HEK293 (cell line): ENCODE measurements around the gene HOXB4.
A peak's percentile ranks its signal among the peaks of the same experiment; 100 is the strongest.

Experiments
- CTCF ChIA-PET: fragments of 350-600 bp; formaldehyde crosslinking; extraction: SDS; loops from one replicate; lab custom pipeline; 2021; ENCODE audit warnings: antibody characterized with exemption; lab: Yijun Ruan, JAX
- POLR2A ChIA-PET: fragments of 300-600 bp; formaldehyde crosslinking; extraction: SDS; loops from one replicate; lab custom pipeline; 2020; ENCODE audit warnings: antibody characterized with exemption, inconsistent platforms; lab: Yijun Ruan, JAX
- H3K27ac ChIP-seq: fragments of 200-500 bp; sonication (Bioruptor generic); 2 replicates; pipeline ENCODE4 v1.5.1; 2014; ENCODE audit warnings: low read depth, low read length, control low read depth, inconsistent platforms; ENCODE audit errors: extremely low read depth
- H3K36me3 ChIP-seq, 2 experiments: fragments of 200-500 bp in 1 of 2; sonication (Bioruptor generic) in 1 of 2; 1 replicate in 1 of 2; 2 replicates in 1 of 2; pipeline ENCODE4 v1.5.1; 2014 to 2017; ENCODE audit warnings: inconsistent platforms in 2 of 2, low read length in 2 of 2; ENCODE audit not compliant: control insufficient read depth in 2 of 2, insufficient read depth in 1 of 2
- H3K4me1 ChIP-seq: fragments of 200-500 bp; sonication (Bioruptor generic); 2 replicates; pipeline ENCODE4 v1.5.1; 2014; ENCODE audit warnings: mild to moderate bottlenecking, low read length, inconsistent platforms; ENCODE audit not compliant: control insufficient read depth, insufficient read depth
- H3K4me3 ChIP-seq: 2 replicates; pipeline ENCODE4 v1.5.1; 2011; ENCODE audit warnings: low read depth, mild to moderate bottlenecking, control low read depth, low read length, moderate library complexity
- H3K9me3 ChIP-seq: fragments of 200-500 bp; sonication (Bioruptor generic); 2 replicates; pipeline ENCODE4 v1.5.1; 2014; ENCODE audit warnings: low read depth, low read length, inconsistent platforms; ENCODE audit not compliant: control insufficient read depth, insufficient read depth
- AEBP2 ChIP-seq: fragments of 450-650 bp; formaldehyde crosslinking; IDR thresholded peaks from 2 replicates; pipeline ENCODE4 v1.5.1; 2016; ENCODE audit warnings: missing biosample characterization, missing genetic modification characterization, borderline replicate concordance
- FEZF1 ChIP-seq: fragments of 450-650 bp; formaldehyde crosslinking; IDR thresholded peaks from 2 replicates; pipeline ENCODE4 v1.5.1; 2016; ENCODE audit warnings: missing biosample characterization, missing genetic modification characterization
- OSR2 ChIP-seq: fragments of 450-650 bp; formaldehyde crosslinking; IDR thresholded peaks from 2 replicates; pipeline ENCODE4 v1.5.1; 2016; ENCODE audit warnings: missing biosample characterization, missing genetic modification characterization
- PRDM10 ChIP-seq: fragments of 450-650 bp; formaldehyde crosslinking; IDR thresholded peaks from 2 replicates; pipeline ENCODE4 v1.5.1; 2016; ENCODE audit warnings: missing biosample characterization, missing genetic modification characterization
- YY1 ChIP-seq: fragments of 450-650 bp; formaldehyde crosslinking; IDR thresholded peaks from 2 replicates; pipeline ENCODE4 v1.5.1; 2018; ENCODE audit warnings: missing biosample characterization, missing genetic modification characterization
- ZBTB44 ChIP-seq: fragments of 450-650 bp; IDR thresholded peaks from 2 replicates; pipeline ENCODE4 v1.5.1; 2018; ENCODE audit warnings: missing biosample characterization, mild to moderate bottlenecking, missing genetic modification characterization
- ZBTB7A ChIP-seq: fragments of 450-650 bp; formaldehyde crosslinking; IDR thresholded peaks from 2 replicates; pipeline ENCODE4 v1.5.1; 2016; ENCODE audit warnings: low read depth, missing biosample characterization, missing genetic modification characterization
- ZEB2 ChIP-seq: fragments of 450-650 bp; formaldehyde crosslinking; IDR thresholded peaks from 2 replicates; pipeline ENCODE4 v1.5.1; 2016; ENCODE audit warnings: missing biosample characterization, missing genetic modification characterization
- ZFP37 ChIP-seq: fragments of 450-650 bp; formaldehyde crosslinking; IDR thresholded peaks from 2 replicates; pipeline ENCODE4 v1.5.1; 2016; ENCODE audit warnings: missing biosample characterization, missing genetic modification characterization
- ZNF114 ChIP-seq: fragments of 450-650 bp; formaldehyde crosslinking; IDR thresholded peaks from 2 replicates; pipeline ENCODE4 v1.5.0; 2017; ENCODE audit warnings: missing biosample characterization, missing genetic modification characterization
- ZNF146 ChIP-seq: fragments of 450-650 bp; formaldehyde crosslinking; IDR thresholded peaks from 2 replicates; pipeline ENCODE4 v1.5.1; 2016; ENCODE audit warnings: missing biosample characterization, missing genetic modification characterization
- ZNF18 ChIP-seq: fragments of 450-650 bp; formaldehyde crosslinking; IDR thresholded peaks from 2 replicates; pipeline ENCODE4 v1.5.1; 2016; ENCODE audit warnings: missing biosample characterization, missing genetic modification characterization
- ZNF19 ChIP-seq: fragments of 450-650 bp; formaldehyde crosslinking; IDR thresholded peaks from 2 replicates; pipeline ENCODE4; 2016; ENCODE audit warnings: missing biosample characterization, missing genetic modification characterization, low read depth
- ZNF2 ChIP-seq: fragments of 450-650 bp; formaldehyde crosslinking; IDR thresholded peaks from 2 replicates; pipeline ENCODE4 v1.5.1; 2016; ENCODE audit warnings: missing biosample characterization, missing genetic modification characterization
- ZNF26 ChIP-seq: fragments of 450-650 bp; formaldehyde crosslinking; IDR thresholded peaks from 2 replicates; pipeline ENCODE4 v1.5.1; 2016; ENCODE audit warnings: missing biosample characterization, missing genetic modification characterization
- ZNF366 ChIP-seq: fragments of 450-650 bp; formaldehyde crosslinking; conservative IDR thresholded peaks from 2 replicates; pipeline ENCODE4 v1.5.1; 2016; ENCODE audit warnings: missing biosample characterization, missing genetic modification characterization
- ZNF394 ChIP-seq: fragments of 450-650 bp; formaldehyde crosslinking; IDR thresholded peaks from 2 replicates; pipeline ENCODE4 v1.5.1; 2016; ENCODE audit warnings: missing biosample characterization, missing genetic modification characterization, mild to moderate bottlenecking, moderate library complexity, borderline replicate concordance
- ZNF488 ChIP-seq: fragments of 450-650 bp; formaldehyde crosslinking; IDR thresholded peaks from 2 replicates; pipeline ENCODE4 v1.5.1; 2016; ENCODE audit warnings: missing biosample characterization, missing genetic modification characterization
- ZNF571 ChIP-seq: fragments of 450-650 bp; formaldehyde crosslinking; IDR thresholded peaks from 2 replicates; pipeline ENCODE4 v1.5.0; 2017; ENCODE audit warnings: missing biosample characterization, missing genetic modification characterization
- ZNF629 ChIP-seq: fragments of 450-650 bp; formaldehyde crosslinking; IDR thresholded peaks from 2 replicates; pipeline ENCODE4 v1.5.1; 2017; ENCODE audit warnings: missing biosample characterization, missing genetic modification characterization
- ZNF645 ChIP-seq: fragments of 450-650 bp; formaldehyde crosslinking; IDR thresholded peaks from 2 replicates; pipeline ENCODE4; 2016; ENCODE audit warnings: missing biosample characterization, missing genetic modification characterization
- ZNF658 ChIP-seq: fragments of 450-650 bp; formaldehyde crosslinking; IDR thresholded peaks from 2 replicates; pipeline ENCODE4; 2016; ENCODE audit warnings: missing biosample characterization, missing genetic modification characterization
- ZNF768 ChIP-seq: fragments of 450-650 bp; formaldehyde crosslinking; IDR thresholded peaks from 2 replicates; pipeline ENCODE4 v1.5.1; 2018; ENCODE audit warnings: missing biosample characterization, mild to moderate bottlenecking, missing genetic modification characterization
- ZNF776 ChIP-seq: fragments of 450-650 bp; formaldehyde crosslinking; IDR thresholded peaks from 2 replicates; pipeline ENCODE4 v1.5.0; 2017; ENCODE audit warnings: missing biosample characterization, missing genetic modification characterization, borderline replicate concordance
- ZNF785 ChIP-seq: fragments of 450-650 bp; formaldehyde crosslinking; IDR thresholded peaks from 2 replicates; pipeline ENCODE4 v1.5.1; 2016; ENCODE audit warnings: missing biosample characterization, missing genetic modification characterization
- ZNF843 ChIP-seq: fragments of 450-650 bp; formaldehyde crosslinking; IDR thresholded peaks from 2 replicates; pipeline ENCODE4 v1.5.1; 2016; ENCODE audit warnings: missing biosample characterization, missing genetic modification characterization

HOXB4 gene

GRCh38 chr17:48575066-48575582 lies 3.0 kb downstream of the HOXB4 start:
- CTCF ChIA-PET: interaction anchor here (0.6 to 0.9 kb wide), 2 partner anchors 14 to 1629 kb away, joined by 3 to 5 read pairs; no protein-coding TSS in a partner anchor
- Histone ChIP-seq H3K4me1 (peaks cover 82% of the 10 kb centered on the region), H3K27ac (peak overlapping the region; percentile 93), H3K36me3 (peaks cover 0 to 33% of the 10 kb centered on the region in 2 experiments; a peak in 2 of 3 replicates), H3K4me3 (no peak overlapping the region), H3K9me3 (no peaks in the 10 kb centered on the region)
- POLR2A ChIA-PET: interaction anchor here (1.3 to 4.1 kb wide), 2 partner anchors 31 to 34 kb away, joined by 5 to 14 read pairs; no protein-coding TSS in a partner anchor
- TF ChIP-seq ZNF2: no peak
- TF ChIP-seq ZNF366 (tag by site-specific recombination): peak; percentile 84
- TF ChIP-seq ZFP37 (tag by site-specific recombination): no peak
- TF ChIP-seq OSR2 (tag by site-specific recombination): peak; percentile 88
- TF ChIP-seq ZBTB44 (tag by site-specific recombination): no peak; the same call in 1 of the 2 replicates
- no peak for TF ChIP-seq AEBP2
- no peak for TF ChIP-seq ZNF571 (tag by site-specific recombination)
- TF ChIP-seq ZNF394 (tag by site-specific recombination): no peak
- peak; percentile 81 for TF ChIP-seq PRDM10 (tag by site-specific recombination)
- no peak for TF ChIP-seq ZNF776 (tag by site-specific recombination)
- peak; percentile 59 for TF ChIP-seq ZNF629
- TF ChIP-seq YY1 (tag by site-specific recombination): 0 out of 2 replicates have a peak, but pooled peaks have one; percentile 11
- TF ChIP-seq ZNF843 (tag by site-specific recombination): peak; percentile 93
- TF ChIP-seq ZNF768 (tag by site-specific recombination): no peak
- no peak for TF ChIP-seq ZNF785 (tag by site-specific recombination)
- TF ChIP-seq ZNF19: no peak
- TF ChIP-seq ZBTB7A (tag by site-specific recombination): no peak
- TF ChIP-seq ZNF26 (tag by site-specific recombination): no peak
- 0 out of 2 replicates have a peak, but pooled peaks have one; percentile 61 for TF ChIP-seq ZNF645 (tag by site-specific recombination)
- peak; percentile 76; the same call in 1 of the 2 replicates for TF ChIP-seq ZNF18 (tag by site-specific recombination)
- TF ChIP-seq ZNF658 (tag by site-specific recombination): no peak
- no peak for TF ChIP-seq ZNF114 (tag by site-specific recombination)
- peak; percentile 94 for TF ChIP-seq ZEB2 (tag by site-specific recombination)
- TF ChIP-seq ZNF146 (tag by site-specific recombination): peak; percentile 37
- TF ChIP-seq ZNF488 (tag by site-specific recombination): 0 out of 2 replicates have a peak, but pooled peaks have one; percentile 78
- TF ChIP-seq FEZF1: peak; percentile 94
